ENCODE data around the gene LENG9.

GRCh38 chr19:54473892-54474372 is 10.4 kb upstream of the LENG9 start:
- TF ChIP-seq CTCF (IDR thresholded peaks at IDR 0.05; ENCODE audit: low read length) (no peak), EZH2 (IDR thresholded peaks at IDR 0.05; ENCODE audit: borderline replicate concordance, low read length) (no peak)

Measured in OCI-LY1 (cell line).